Measurements from ENCODE around the gene AGPAT3. TPM values are rescaled to one million over a fixed set of nuclear protein-coding genes. Genes with fewer than 3 reads are reported as not detected.
"Not testable (repeated sequence)": the region's sequence is repeated elsewhere in the genome, so short reads cannot be mapped to it uniquely, and the experiment has no call there.

AGPAT3 gene
- polyA plus RNA-seq, 1 donor, result 83.0 TPM

DNA sequence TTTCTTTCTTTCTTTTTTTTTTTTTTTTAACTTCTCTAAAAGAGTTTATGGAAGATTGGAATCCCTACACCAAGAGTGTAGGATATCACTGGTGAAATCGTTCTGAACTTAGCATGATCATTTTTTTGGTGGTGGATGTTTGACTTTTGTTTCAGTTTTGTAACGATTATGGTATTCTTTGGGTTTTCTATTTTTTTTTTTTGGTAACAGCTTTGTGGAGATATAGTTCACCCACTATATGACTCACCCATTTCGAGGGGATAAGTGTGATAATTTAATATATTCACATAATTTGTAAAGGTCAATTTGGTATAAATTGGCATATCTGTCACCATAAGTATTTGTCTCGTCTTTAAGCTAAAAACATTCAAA, 29.2 kb downstream of the AGPAT3 start:
- peaks cover 17% of the 10 kb centered on the region for H3K4me1 ChIP-seq (ENCODE audit: control insufficient read depth, insufficient read depth, low read length)
- H3K9me3 ChIP-seq (ENCODE audit: control insufficient read depth, low read depth, low read length), result peaks cover 9% of the 10 kb centered on the region
- H3K4me3 ChIP-seq (ENCODE audit: low read length), result no peak overlapping the region
- no peak overlapping the region for H3K27ac ChIP-seq (ENCODE audit: low read length)
- WGBS (ENCODE audit: insufficient coverage, low lambda C conversion rate), result 82% methylated on average over 2 of the region's 4 CpGs
- no peak for DNase-seq
- H3K27me3 ChIP-seq (ENCODE audit: control insufficient read depth, insufficient read depth, low read length), result no peaks in the 10 kb centered on the region
- H3K36me3 ChIP-seq (ENCODE audit: control insufficient read depth, insufficient read depth, low read length), result peaks cover 22% of the 10 kb centered on the region

DNA sequence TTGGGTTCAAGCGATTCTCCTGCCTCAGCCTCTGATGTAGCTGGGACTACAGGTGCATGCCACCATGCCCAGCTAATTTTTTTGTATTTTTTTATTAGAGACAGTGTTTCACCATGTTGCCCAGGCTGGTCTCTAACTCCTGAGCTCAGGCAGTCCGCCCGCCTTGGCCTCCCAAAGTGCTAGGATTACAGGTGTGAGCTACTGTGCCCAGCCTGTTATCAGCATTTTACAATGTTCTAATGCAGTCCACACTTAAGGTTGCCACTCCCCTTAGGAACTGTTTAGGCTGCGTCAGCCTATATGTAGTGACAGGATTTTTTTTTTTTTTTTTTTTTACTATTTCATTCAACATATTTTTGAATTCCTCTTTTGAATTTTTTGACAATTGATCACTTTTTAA, 30.2 kb downstream of the AGPAT3 start:
- no peak overlapping the region for H3K27ac ChIP-seq (ENCODE audit: low read length)
- no CpG with 5 or more reads among the region's 4 CpGs for WGBS (ENCODE audit: insufficient coverage, low lambda C conversion rate)
- peaks cover 12% of the 10 kb centered on the region for H3K9me3 ChIP-seq (ENCODE audit: control insufficient read depth, low read depth, low read length)
- peaks cover 17% of the 10 kb centered on the region for H3K4me1 ChIP-seq (ENCODE audit: control insufficient read depth, insufficient read depth, low read length)
- peak in 1 of 2 donors; percentile 75 for DNase-seq
- no peak overlapping the region for H3K4me3 ChIP-seq (ENCODE audit: low read length)
- H3K36me3 ChIP-seq (ENCODE audit: control insufficient read depth, insufficient read depth, low read length), result peaks cover 26% of the 10 kb centered on the region
- no peaks in the 10 kb centered on the region for H3K27me3 ChIP-seq (ENCODE audit: control insufficient read depth, insufficient read depth, low read length)

DNA sequence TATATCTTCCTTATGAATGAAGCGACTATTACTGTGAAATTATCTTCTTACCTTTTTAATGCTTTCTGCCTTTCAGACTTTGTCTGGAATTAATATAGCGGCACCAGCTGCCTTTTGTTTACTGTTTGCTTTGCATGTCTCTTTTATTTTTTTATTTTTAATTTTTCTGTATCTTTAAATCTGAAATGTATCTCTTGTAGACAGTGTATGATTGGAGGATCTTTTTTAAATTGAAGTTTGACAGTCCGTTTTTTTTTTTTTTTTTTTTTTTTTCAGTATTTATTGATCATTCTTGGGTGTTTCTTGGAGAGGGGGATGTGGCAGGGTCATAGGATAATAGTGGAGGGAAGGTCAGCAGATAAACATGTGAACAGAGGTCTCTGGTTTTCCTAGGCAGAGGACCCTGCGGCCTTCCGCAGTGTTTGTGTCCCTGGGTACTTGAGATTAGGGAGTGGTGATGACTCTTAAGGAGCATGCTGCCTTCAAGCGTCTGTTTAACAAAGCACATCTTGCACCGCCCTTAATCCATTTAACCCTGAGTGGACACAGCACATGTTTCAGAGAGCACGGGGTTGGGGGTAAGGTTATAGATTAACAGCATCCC, 31.8 kb downstream of the AGPAT3 start:
- not testable (repeated sequence) for DNase-seq; H3K4me3 ChIP-seq (ENCODE audit: low read length); H3K27ac ChIP-seq (ENCODE audit: low read length); H3K27me3 ChIP-seq (ENCODE audit: control insufficient read depth, insufficient read depth, low read length)
- Histone ChIP-seq H3K9me3 (ENCODE audit: control insufficient read depth, low read depth, low read length) (peaks cover 12% of the 10 kb centered on the region), H3K4me1 (ENCODE audit: control insufficient read depth, insufficient read depth, low read length) (peaks cover 17% of the 10 kb centered on the region), H3K36me3 (ENCODE audit: control insufficient read depth, insufficient read depth, low read length) (peaks cover 30% of the 10 kb centered on the region)
- WGBS (ENCODE audit: insufficient coverage, low lambda C conversion rate), result 83% methylated on average over 2 of the region's 8 CpGs

DNA sequence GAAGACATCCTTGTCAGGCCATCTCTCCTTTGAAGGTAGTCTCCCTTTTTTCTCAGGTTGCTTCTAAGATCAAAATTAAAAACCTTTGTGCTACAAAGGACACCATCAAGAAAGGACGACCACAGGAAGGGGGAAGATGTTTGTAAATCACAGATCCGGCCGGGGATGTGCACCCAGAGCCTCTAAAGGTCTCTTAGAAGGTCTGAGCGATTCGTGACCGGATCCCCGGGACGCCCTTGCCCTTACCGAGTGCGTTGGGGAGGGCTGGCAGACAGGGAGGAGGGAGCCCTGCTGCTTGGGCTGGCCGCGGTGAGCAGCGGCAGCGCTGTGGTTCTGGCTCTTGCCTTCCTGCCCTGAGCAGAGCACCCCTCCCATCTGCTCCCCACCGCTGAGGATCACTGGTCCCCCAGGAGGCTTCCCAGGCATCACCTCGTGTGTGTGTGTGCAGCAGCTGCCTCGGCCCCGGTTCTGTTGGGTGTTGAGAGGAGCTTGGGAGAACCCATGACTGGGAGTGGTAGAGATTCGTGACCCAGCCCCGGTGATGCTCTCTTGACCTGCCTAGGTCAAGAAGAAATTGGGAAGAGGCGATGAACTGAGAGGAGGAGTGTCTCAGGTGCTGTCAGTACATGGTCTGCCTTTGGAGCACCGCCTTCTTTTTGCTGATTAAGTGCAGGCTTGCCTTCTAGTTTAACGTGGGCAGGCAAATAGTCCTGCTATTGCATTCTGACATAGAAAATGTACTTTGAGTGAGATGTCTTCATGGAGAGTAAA, 34.5 kb downstream of the AGPAT3 start:
- no CpG with 5 or more reads among the region's 23 CpGs for WGBS (ENCODE audit: insufficient coverage, low lambda C conversion rate)
- no peak overlapping the region for H3K27ac ChIP-seq (ENCODE audit: low read length)
- H3K9me3 ChIP-seq (ENCODE audit: control insufficient read depth, low read depth, low read length), result peaks cover 12% of the 10 kb centered on the region
- DNase-seq, result no peak
- H3K4me3 ChIP-seq (ENCODE audit: low read length), result no peak overlapping the region
- peaks cover 28% of the 10 kb centered on the region for H3K36me3 ChIP-seq (ENCODE audit: control insufficient read depth, insufficient read depth, low read length)
- peaks cover 8% of the 10 kb centered on the region for H3K4me1 ChIP-seq (ENCODE audit: control insufficient read depth, insufficient read depth, low read length)
- H3K27me3 ChIP-seq (ENCODE audit: control insufficient read depth, insufficient read depth, low read length), result no peaks in the 10 kb centered on the region

DNA sequence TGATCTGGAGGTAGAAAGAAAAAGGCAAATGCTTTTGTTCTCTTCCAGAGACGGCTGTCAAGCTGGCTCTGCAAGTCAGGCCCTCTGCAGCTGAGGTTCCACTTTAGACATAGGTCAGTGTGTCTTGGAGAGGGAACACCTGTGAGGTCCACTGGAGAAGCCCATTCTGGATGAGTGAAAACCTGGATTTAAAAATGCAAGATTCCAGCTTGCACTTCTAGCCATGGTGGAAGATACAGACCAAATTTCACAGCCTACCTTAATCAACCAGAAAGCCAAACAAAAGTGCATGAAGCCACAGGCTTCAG, 35.0 kb downstream of the AGPAT3 start:
- Histone ChIP-seq H3K36me3 (ENCODE audit: control insufficient read depth, insufficient read depth, low read length) (peaks cover 32% of the 10 kb centered on the region), H3K27ac (ENCODE audit: low read length) (no peak overlapping the region), H3K4me1 (ENCODE audit: control insufficient read depth, insufficient read depth, low read length) (peaks cover 8% of the 10 kb centered on the region), H3K4me3 (ENCODE audit: low read length) (no peak overlapping the region), H3K27me3 (ENCODE audit: control insufficient read depth, insufficient read depth, low read length) (no peaks in the 10 kb centered on the region), H3K9me3 (ENCODE audit: control insufficient read depth, low read depth, low read length) (peaks cover 12% of the 10 kb centered on the region)
- WGBS (ENCODE audit: insufficient coverage, low lambda C conversion rate), result no CpG with 5 or more reads among the region's 1 CpG
- DNase-seq, result no peak

DNA sequence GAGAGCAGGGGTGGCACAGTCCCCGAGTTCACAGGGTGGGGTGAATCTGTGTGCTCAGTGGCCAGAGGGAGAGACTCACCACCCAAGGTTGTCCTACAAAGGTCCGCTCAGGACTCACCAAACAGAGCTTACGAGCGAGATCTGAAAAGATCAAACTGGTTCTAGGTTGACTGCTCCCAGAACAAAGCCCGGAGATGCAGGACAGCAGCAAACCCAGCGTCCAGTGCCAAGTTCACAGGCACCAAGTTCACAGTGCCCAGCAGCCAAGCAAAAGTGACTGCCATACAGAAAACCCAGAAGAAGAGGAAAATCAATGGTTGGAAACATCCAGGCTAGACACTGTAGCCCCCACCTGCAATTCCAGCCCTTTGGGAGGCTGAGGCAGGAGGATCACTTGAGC, 35.7 kb downstream of the AGPAT3 start:
- H3K4me3 ChIP-seq (ENCODE audit: low read length), result no peak overlapping the region
- H3K9me3 ChIP-seq (ENCODE audit: control insufficient read depth, low read depth, low read length), result peaks cover 12% of the 10 kb centered on the region
- H3K27me3 ChIP-seq (ENCODE audit: control insufficient read depth, insufficient read depth, low read length), result no peaks in the 10 kb centered on the region
- no peak for DNase-seq
- no CpG with 5 or more reads among the region's 6 CpGs for WGBS (ENCODE audit: insufficient coverage, low lambda C conversion rate)
- H3K27ac ChIP-seq (ENCODE audit: low read length), result no peak overlapping the region
- peaks cover 34% of the 10 kb centered on the region for H3K36me3 ChIP-seq (ENCODE audit: control insufficient read depth, insufficient read depth, low read length)
- H3K4me1 ChIP-seq (ENCODE audit: control insufficient read depth, insufficient read depth, low read length), result peaks cover 5% of the 10 kb centered on the region

DNA sequence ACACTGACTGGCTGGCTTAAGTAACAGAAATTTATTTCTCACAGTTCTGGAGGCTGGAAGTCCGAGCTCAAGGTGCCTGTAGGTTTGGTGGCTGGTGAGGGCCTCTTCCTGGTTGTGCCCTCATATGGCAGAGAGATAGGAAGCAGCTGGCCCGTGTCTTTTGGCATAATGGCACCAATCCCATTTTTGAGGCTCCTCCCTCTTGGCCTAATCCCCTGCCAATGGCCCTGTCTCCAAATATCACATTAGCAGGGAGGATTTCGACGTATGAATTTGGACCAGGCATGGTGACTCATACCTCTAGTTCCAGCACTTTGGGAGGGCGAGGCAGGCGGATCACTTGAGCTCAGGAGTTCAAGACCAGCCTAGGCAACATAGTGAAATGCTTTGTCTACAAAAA, 37.4 kb downstream of the AGPAT3 start:
- DNase-seq, result no peak
- H3K27ac ChIP-seq (ENCODE audit: low read length), result no peak overlapping the region
- H3K36me3 ChIP-seq (ENCODE audit: control insufficient read depth, insufficient read depth, low read length), result peaks cover 49% of the 10 kb centered on the region
- H3K4me3 ChIP-seq (ENCODE audit: low read length), result no peak overlapping the region
- H3K9me3 ChIP-seq (ENCODE audit: control insufficient read depth, low read depth, low read length), result peaks cover 10% of the 10 kb centered on the region
- no peaks in the 10 kb centered on the region for H3K27me3 ChIP-seq (ENCODE audit: control insufficient read depth, insufficient read depth, low read length)
- no CpG with 5 or more reads among the region's 6 CpGs for WGBS (ENCODE audit: insufficient coverage, low lambda C conversion rate)
- H3K4me1 ChIP-seq (ENCODE audit: control insufficient read depth, insufficient read depth, low read length), result peaks cover 5% of the 10 kb centered on the region

DNA sequence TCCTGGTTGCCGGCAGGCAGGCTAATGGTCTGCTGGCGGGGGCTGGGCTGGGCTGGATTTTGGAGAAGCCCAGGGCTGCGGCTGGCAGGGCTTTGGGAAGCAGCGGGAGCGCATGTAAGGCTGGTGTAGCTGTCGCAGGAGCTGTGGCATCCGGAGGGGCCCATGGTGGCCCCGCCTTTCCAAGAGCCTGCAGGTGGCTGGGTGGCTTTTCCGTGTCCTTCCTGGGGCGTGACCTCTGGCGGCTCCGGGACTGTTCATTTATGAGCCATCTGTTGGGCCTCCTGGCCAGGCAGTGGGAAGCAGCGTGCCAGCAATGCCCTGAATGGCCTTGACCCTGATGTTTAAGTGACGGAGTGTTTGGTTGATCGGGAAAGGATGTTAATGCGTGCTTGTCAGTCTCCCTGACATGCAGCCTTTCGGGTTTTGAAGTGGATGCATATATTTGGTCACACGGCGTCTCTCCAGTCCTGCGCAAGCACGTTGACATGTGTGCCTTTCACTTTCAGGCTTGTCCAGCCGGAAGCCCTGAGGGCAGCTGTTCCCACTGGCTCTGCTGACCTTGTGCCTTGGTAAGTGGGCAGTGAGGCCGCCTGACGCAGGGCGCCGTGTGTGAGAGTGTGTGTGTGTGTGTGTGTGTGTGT, 38.5 kb downstream of the AGPAT3 start:
- peaks cover 54% of the 10 kb centered on the region for H3K36me3 ChIP-seq (ENCODE audit: control insufficient read depth, insufficient read depth, low read length)
- WGBS (ENCODE audit: insufficient coverage, low lambda C conversion rate), result 80% methylated on average over 1 of the region's 26 CpGs
- no peak overlapping the region for H3K4me3 ChIP-seq (ENCODE audit: low read length)
- peaks cover 4% of the 10 kb centered on the region for H3K9me3 ChIP-seq (ENCODE audit: control insufficient read depth, low read depth, low read length)
- no peak overlapping the region for H3K27ac ChIP-seq (ENCODE audit: low read length)
- peak in 1 of 2 donors; percentile 23 for DNase-seq
- peaks cover 12% of the 10 kb centered on the region for H3K4me1 ChIP-seq (ENCODE audit: control insufficient read depth, insufficient read depth, low read length)
- no peaks in the 10 kb centered on the region for H3K27me3 ChIP-seq (ENCODE audit: control insufficient read depth, insufficient read depth, low read length)

DNA sequence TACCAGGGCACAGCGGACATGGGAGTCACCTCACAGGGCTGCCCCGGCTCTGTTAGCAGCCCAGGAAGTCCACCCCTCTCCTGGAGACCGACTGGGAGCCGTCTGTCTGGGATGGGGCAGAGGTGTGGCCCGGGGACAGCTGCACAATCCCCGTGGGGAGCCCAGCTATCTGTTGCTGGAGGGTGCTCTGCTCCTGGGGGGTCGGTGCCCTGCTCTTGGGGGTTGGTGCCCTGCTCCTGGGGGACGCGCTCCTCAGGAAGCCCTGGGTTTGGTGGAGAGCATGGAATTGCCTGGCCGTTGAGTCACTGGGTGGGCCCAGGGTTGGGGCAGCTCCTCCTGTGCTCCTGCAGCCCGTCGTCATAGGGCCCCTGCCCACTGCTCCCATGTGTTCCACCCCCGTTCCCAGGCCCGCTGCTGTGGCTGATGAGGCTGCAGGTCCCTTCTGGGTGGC, 39.3 kb downstream of the AGPAT3 start:
- no peak overlapping the region for H3K27ac ChIP-seq (ENCODE audit: low read length)
- peaks cover 19% of the 10 kb centered on the region for H3K4me1 ChIP-seq (ENCODE audit: control insufficient read depth, insufficient read depth, low read length)
- WGBS (ENCODE audit: insufficient coverage, low lambda C conversion rate), result no CpG with 5 or more reads among the region's 14 CpGs
- H3K27me3 ChIP-seq (ENCODE audit: control insufficient read depth, insufficient read depth, low read length), result no peaks in the 10 kb centered on the region
- H3K4me3 ChIP-seq (ENCODE audit: low read length), result no peak overlapping the region
- H3K9me3 ChIP-seq (ENCODE audit: control insufficient read depth, low read depth, low read length), result peaks cover 2% of the 10 kb centered on the region
- no peak for DNase-seq
- peaks cover 47% of the 10 kb centered on the region for H3K36me3 ChIP-seq (ENCODE audit: control insufficient read depth, insufficient read depth, low read length)

DNA sequence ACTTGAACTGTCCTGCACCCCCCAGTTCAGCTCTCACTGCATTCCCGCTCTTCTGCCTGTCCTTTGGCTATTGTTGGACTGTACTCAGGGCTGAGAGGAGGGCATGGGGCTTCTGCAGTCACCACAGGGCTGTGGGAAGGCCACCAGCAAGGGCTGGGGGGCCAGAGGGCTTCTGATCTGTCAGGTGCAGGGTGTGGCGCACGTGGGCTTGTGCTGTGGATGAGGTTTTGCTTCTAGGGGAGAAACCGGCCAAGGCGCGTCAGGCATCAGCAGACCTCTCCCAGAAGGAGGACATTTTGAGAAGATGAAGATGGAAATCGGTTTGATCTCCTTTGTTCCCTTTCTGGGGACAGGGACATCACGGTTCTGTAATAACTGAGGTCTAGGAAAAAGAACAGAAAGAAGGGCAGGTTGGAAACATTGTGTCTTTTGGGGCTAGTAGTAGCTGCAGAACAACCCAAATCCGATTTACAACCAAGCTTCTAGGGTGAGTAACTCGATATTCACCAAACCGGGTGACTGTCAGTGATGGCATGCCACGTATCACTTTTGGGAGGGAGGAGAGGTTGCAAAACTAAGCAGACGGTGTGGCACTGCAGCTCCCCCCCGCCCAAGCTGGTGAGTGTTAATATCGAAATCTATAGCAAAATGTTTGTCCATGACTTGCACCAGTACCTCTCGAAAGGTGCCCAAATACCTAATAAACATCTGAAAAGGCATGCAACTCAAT, 40.9 kb downstream of the AGPAT3 start:
- DNase-seq, result no peak
- H3K27ac ChIP-seq (ENCODE audit: low read length), result no peak overlapping the region
- peaks cover 35% of the 10 kb centered on the region for H3K36me3 ChIP-seq (ENCODE audit: control insufficient read depth, insufficient read depth, low read length)
- peaks cover 34% of the 10 kb centered on the region for H3K4me1 ChIP-seq (ENCODE audit: control insufficient read depth, insufficient read depth, low read length)
- no peak overlapping the region for H3K4me3 ChIP-seq (ENCODE audit: low read length)
- H3K27me3 ChIP-seq (ENCODE audit: control insufficient read depth, insufficient read depth, low read length), result no peaks in the 10 kb centered on the region
- no CpG with 5 or more reads among the region's 16 CpGs for WGBS (ENCODE audit: insufficient coverage, low lambda C conversion rate)
- no peaks in the 10 kb centered on the region for H3K9me3 ChIP-seq (ENCODE audit: control insufficient read depth, low read depth, low read length)
